ENCODE data around the gene MYH11.

Gene MYH11

DNA sequence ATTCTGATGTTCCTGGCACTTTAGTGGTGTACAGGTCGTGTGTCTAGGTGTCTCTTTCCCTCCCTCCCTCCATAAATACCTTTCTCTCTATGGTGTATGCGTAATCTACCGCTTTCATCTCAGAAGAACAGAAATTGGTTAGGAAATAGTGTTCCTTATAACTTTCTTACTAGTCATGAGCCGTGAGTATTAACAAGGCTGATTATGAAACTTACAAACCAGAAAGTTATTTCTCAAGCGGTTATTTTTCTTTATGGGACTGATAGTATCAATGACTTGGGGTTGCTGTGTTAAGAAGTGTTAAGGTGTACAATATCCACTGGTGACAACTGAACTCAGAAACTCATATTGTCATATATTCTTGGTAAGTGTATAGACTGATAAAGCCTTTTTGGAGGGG, 13.2 kb upstream of the MYH11 start:
- no peak for TF ChIP-seq TEAD4 (IDR thresholded peaks at IDR 0.05)
- TF ChIP-seq CEBPB (IDR thresholded peaks at IDR 0.05), result no peak
- TF ChIP-seq NFIC (IDR thresholded peaks at IDR 0.05), result no peak
- TF ChIP-seq, protein P1, sequence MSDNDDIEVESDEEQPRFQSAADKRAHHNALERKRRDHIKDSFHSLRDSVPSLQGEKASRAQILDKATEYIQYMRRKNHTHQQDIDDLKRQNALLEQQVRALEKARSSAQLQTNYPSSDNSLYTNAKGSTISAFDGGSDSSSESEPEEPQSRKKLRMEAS (IDR thresholded peaks at IDR 0.05), result no peak
- no peak for TF ChIP-seq YY1 (IDR thresholded peaks at IDR 0.05; ENCODE audit: low read depth)
- no peak for TF ChIP-seq TAF1 (IDR thresholded peaks at IDR 0.05; ENCODE audit: low read depth)

DNA sequence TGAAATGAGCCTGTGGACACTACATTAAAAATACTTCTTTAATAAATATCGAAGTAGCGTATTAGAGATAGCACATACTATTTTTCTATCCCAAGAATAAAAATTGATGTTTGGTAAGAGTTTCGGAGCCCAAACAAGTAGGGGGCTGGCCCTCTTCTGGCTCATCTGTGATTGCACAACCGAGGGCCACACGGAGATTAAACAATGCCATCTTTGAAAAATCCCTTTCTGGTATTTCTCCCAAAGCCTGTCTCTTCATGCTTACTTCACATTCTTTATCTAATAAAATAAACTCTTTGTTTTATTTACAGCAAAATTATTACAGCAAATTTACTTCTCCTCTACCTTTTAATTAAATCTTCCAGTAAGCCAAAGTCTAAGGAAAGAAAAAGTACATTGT, 9.6 kb upstream of the MYH11 start:
- TF ChIP-seq FOXM1 (IDR thresholded peaks at IDR 0.05; ENCODE audit: borderline replicate concordance, low read depth) (no peak), CEBPB (IDR thresholded peaks at IDR 0.05) (0 out of 2 replicates have a peak, but pooled peaks have one; percentile 33), EGR1 (IDR thresholded peaks at IDR 0.05) (no peak)
- TF ChIP-seq, protein P2, sequence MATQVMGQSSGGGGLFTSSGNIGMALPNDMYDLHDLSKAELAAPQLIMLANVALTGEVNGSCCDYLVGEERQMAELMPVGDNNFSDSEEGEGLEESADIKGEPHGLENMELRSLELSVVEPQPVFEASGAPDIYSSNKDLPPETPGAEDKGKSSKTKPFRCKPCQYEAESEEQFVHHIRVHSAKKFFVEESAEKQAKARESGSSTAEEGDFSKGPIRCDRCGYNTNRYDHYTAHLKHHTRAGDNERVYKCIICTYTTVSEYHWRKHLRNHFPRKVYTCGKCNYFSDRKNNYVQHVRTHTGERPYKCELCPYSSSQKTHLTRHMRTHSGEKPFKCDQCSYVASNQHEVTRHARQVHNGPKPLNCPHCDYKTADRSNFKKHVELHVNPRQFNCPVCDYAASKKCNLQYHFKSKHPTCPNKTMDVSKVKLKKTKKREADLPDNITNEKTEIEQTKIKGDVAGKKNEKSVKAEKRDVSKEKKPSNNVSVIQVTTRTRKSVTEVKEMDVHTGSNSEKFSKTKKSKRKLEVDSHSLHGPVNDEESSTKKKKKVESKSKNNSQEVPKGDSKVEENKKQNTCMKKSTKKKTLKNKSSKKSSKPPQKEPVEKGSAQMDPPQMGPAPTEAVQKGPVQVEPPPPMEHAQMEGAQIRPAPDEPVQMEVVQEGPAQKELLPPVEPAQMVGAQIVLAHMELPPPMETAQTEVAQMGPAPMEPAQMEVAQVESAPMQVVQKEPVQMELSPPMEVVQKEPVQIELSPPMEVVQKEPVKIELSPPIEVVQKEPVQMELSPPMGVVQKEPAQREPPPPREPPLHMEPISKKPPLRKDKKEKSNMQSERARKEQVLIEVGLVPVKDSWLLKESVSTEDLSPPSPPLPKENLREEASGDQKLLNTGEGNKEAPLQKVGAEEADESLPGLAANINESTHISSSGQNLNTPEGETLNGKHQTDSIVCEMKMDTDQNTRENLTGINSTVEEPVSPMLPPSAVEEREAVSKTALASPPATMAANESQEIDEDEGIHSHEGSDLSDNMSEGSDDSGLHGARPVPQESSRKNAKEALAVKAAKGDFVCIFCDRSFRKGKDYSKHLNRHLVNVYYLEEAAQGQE (IDR thresholded peaks at IDR 0.05; ENCODE audit: low read depth), result no peak

DNA sequence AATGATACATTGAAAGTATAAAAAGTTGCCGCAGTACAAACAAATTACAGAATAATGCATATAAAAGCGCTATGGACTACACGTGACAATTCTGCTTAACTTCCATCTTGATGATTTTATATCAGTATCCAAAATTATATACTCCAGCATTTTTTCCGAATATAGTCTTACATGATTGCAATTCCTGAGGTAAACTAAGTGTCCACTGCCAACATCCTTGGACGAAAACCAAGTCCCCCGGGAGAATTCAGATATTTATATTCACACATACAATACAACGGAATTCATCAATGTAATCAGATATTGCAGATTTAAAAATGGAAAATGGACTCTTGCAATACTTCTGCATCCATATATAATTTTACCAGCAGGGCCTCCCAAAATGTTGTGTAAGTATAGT, 8.9 kb upstream of the MYH11 start:
- TF ChIP-seq TEAD4 (IDR thresholded peaks at IDR 0.05), result no peak
- TF ChIP-seq CEBPB (IDR thresholded peaks at IDR 0.05), result no peak
- TF ChIP-seq YY1 (IDR thresholded peaks at IDR 0.05; ENCODE audit: low read depth), result no peak
- no peak for TF ChIP-seq TCF12 (IDR thresholded peaks at IDR 0.05; ENCODE audit: low read depth)
- TF ChIP-seq, protein P2 (IDR thresholded peaks at IDR 0.05; ENCODE audit: low read depth), result no peak
- no peak for TF ChIP-seq CREB1 (IDR thresholded peaks at IDR 0.05; ENCODE audit: low read depth)
- TF ChIP-seq EP300 (IDR thresholded peaks at IDR 0.05; ENCODE audit: borderline replicate concordance), result no peak
- TF ChIP-seq, protein P1 (IDR thresholded peaks at IDR 0.05), result no peak
- TF ChIP-seq EGR1 (IDR thresholded peaks at IDR 0.05), result no peak
- TF ChIP-seq FOXM1 (IDR thresholded peaks at IDR 0.05; ENCODE audit: borderline replicate concordance, low read depth), result no peak
- TF ChIP-seq ZBTB7A (IDR thresholded peaks at IDR 0.05; ENCODE audit: low read depth), result no peak
- TF ChIP-seq RAD21 (IDR thresholded peaks at IDR 0.05; ENCODE audit: low read depth), result no peak
- no peak for TF ChIP-seq TAF1 (IDR thresholded peaks at IDR 0.05; ENCODE audit: low read depth)
- no peak for TF ChIP-seq USF1 (IDR thresholded peaks at IDR 0.05)
- TF ChIP-seq NFIC (IDR thresholded peaks at IDR 0.05), result no peak

GRCh38 chr16:15864939-15865338, 8.1 kb upstream of the MYH11 start:
- TF ChIP-seq TEAD4 (IDR thresholded peaks at IDR 0.05), result no peak
- TF ChIP-seq, protein P1 (IDR thresholded peaks at IDR 0.05), result no peak
- no peak for TF ChIP-seq YY1 (IDR thresholded peaks at IDR 0.05; ENCODE audit: low read depth)
- TF ChIP-seq TAF1 (IDR thresholded peaks at IDR 0.05; ENCODE audit: low read depth), result no peak
- no peak for TF ChIP-seq FOXM1 (IDR thresholded peaks at IDR 0.05; ENCODE audit: borderline replicate concordance, low read depth)
- no peak for TF ChIP-seq RAD21 (IDR thresholded peaks at IDR 0.05; ENCODE audit: low read depth)
- TF ChIP-seq CEBPB (IDR thresholded peaks at IDR 0.05), result no peak
- TF ChIP-seq TCF12 (IDR thresholded peaks at IDR 0.05; ENCODE audit: low read depth), result no peak
- TF ChIP-seq EP300 (IDR thresholded peaks at IDR 0.05; ENCODE audit: borderline replicate concordance), result no peak
- no peak for TF ChIP-seq EGR1 (IDR thresholded peaks at IDR 0.05)
- TF ChIP-seq USF1 (IDR thresholded peaks at IDR 0.05), result no peak

DNA sequence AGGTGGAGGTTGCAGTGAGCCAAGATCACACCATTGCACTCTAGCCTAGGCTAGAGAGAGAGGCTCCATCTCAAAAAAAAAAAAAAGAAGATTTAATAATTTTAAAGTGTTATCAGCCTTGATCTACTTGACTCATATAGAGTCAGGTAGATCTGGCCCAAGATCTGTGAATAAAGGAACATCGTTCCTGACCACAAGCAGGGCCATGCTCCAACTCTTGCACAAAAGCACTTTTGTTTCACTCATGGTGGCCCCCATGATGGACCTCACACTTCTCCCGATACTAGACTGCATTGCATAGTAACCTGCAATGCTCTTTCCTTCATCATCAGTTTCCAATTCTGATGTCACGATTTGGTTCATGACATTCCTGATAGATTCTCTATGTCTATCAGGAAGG, 5.2 kb upstream of the MYH11 start:
- TF ChIP-seq YY1 (IDR thresholded peaks at IDR 0.05; ENCODE audit: low read depth) (no peak), USF1 (IDR thresholded peaks at IDR 0.05) (no peak), NFIC (IDR thresholded peaks at IDR 0.05) (no peak), TEAD4 (IDR thresholded peaks at IDR 0.05) (no peak), TCF12 (IDR thresholded peaks at IDR 0.05; ENCODE audit: low read depth) (no peak), ZBTB7A (IDR thresholded peaks at IDR 0.05; ENCODE audit: low read depth) (no peak)

Measured in Ishikawa (cell line).